Prostate gland (tissue), 2 donors: ENCODE results near the gene LSM7.

Experiments used
- POLR2A ChIP-seq: fragments of 450-650 bp; IDR thresholded peaks from one replicate; pipeline ENCODE4 v1.6.1; 2016; ENCODE audit warnings: antibody characterized with exemption, mild to moderate bottlenecking
- POLR2AphosphoS5 ChIP-seq: sonication (generic); formaldehyde crosslinking; IDR thresholded peaks from one replicate; pipeline ENCODE4 v1.6.1; 2017; ENCODE audit warnings: antibody characterized with exemption
- TF ChIP-seq, protein P1 (sequence below), 4 experiments: fragments of 200-600 bp in 2 of 4; fragments of 450-650 bp in 2 of 4; sonication (generic) in 2 of 4; IDR thresholded peaks; 1 replicate in 3 of 4; 2 replicates in 1 of 4; pipeline ENCODE4 v1.5.1; 2016 to 2019; ENCODE audit warnings: antibody characterized with exemption in 4 of 4, mild to moderate bottlenecking in 2 of 4, moderate library complexity in 2 of 4

DNA sequence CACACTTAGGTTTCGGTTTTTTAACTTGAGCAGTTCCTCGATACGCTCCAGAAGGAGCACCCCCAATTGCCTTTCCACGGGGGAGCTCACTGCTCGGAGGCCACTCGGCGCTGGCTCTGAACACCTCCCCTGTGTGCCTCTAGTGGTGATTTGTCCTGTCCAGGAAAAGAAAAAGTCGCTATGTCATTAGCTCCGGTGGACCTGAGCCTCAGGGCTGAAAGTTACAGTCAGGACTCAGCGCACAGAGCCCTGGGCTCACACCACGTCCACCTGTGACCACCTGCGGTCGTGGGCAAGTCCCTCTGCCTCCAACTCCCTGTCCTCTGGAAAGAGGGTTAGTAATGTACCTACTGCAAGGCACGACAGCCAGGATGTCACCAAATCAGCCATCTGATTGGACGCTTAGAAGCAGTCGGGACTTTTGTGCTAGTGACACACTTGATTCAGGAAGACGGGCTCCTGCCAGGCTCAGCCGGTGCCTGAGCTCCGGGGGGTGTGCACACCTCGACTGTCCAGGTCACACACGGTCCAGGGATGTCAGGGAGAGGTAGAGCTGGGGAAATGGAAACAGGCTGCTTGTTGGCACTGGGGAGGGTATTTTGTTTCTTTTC, 27.8 kb upstream of the LSM7 start:
- TF ChIP-seq, protein P1, sequence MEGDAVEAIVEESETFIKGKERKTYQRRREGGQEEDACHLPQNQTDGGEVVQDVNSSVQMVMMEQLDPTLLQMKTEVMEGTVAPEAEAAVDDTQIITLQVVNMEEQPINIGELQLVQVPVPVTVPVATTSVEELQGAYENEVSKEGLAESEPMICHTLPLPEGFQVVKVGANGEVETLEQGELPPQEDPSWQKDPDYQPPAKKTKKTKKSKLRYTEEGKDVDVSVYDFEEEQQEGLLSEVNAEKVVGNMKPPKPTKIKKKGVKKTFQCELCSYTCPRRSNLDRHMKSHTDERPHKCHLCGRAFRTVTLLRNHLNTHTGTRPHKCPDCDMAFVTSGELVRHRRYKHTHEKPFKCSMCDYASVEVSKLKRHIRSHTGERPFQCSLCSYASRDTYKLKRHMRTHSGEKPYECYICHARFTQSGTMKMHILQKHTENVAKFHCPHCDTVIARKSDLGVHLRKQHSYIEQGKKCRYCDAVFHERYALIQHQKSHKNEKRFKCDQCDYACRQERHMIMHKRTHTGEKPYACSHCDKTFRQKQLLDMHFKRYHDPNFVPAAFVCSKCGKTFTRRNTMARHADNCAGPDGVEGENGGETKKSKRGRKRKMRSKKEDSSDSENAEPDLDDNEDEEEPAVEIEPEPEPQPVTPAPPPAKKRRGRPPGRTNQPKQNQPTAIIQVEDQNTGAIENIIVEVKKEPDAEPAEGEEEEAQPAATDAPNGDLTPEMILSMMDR (IDR thresholded peaks at IDR 0.05) = no peak
- TF ChIP-seq POLR2A = no peak
- no peak for TF ChIP-seq POLR2AphosphoS5
